Adipocyte (in vitro differentiated cells): ENCODE data around the gene LAMB1.
"Not testable (repeated sequence)": the region's sequence is repeated elsewhere in the genome, so short reads cannot be mapped to it uniquely, and the experiment has no call there.

Experiments
- DNase-seq: peaks from one replicate; pipeline ENCODE4 v3.0.0-alpha.2; 2015; ENCODE audit warnings: low read depth
- H3K27me3 ChIP-seq: replicated peaks from 2 replicates; pipeline ENCODE4 v1.7.0; 2013; ENCODE audit warnings: mild to moderate bottlenecking, low read length, moderate library complexity; ENCODE audit not compliant: control insufficient read depth, insufficient read depth
- H3K36me3 ChIP-seq: 2 replicates; pipeline ENCODE4 v1.7.0; 2013; ENCODE audit warnings: low read length, mild to moderate bottlenecking, moderate library complexity; ENCODE audit not compliant: control insufficient read depth, insufficient read depth, severe bottlenecking
- H3K4me1 ChIP-seq: 2 replicates; pipeline ENCODE4 v1.7.0; 2013; ENCODE audit warnings: mild to moderate bottlenecking, low read length, moderate library complexity; ENCODE audit not compliant: control insufficient read depth, insufficient read depth
- H3K4me3 ChIP-seq: 2 replicates; pipeline ENCODE4 v1.7.0; 2013; ENCODE audit warnings: mild to moderate bottlenecking, low read length, moderate library complexity
- H3K9ac ChIP-seq: 2 replicates; pipeline ENCODE4 v1.7.0; 2013; ENCODE audit warnings: mild to moderate bottlenecking, low read length, moderate library complexity
- H3K9me3 ChIP-seq: 2 replicates; pipeline ENCODE4 v1.7.0; 2013; ENCODE audit warnings: mild to moderate bottlenecking, low read length, moderate library complexity; ENCODE audit not compliant: control insufficient read depth

The LAMB1 gene

GRCh38 chr7:107967420-107967819, 35.5 kb downstream of the LAMB1 start:
- Histone ChIP-seq H3K36me3 (peaks cover 77% of the 10 kb centered on the region), H3K4me1 (peaks cover 38% of the 10 kb centered on the region), H3K9me3 (no peaks in the 10 kb centered on the region), H3K4me3 (no peak overlapping the region), H3K27me3 (no peaks in the 10 kb centered on the region), H3K9ac (no peak overlapping the region)
- no peak for DNase-seq

DNA sequence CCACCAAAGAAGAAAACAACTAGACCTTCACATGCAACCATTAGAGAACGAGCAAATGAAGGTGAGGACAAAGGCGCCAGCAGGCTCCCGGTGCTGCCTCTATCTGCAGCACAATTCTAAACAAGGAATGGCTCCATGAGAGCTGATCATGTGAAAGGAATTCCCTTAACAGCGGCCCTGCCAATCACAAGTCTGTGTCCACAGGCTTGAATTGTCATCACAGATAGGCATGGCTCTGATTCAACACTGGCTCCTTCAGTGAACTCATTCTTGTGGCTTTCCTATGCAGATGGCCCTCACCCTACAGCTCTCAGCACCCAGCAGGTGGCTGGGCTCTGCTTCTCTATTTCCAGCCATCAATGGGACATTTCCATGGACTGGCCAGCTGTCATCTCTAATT, 36.2 kb downstream of the LAMB1 start:
- Histone ChIP-seq H3K36me3 (peaks cover 83% of the 10 kb centered on the region), H3K9ac (no peak overlapping the region), H3K27me3 (no peaks in the 10 kb centered on the region), H3K4me1 (peaks cover 37% of the 10 kb centered on the region), H3K4me3 (no peak overlapping the region), H3K9me3 (no peaks in the 10 kb centered on the region)
- peak; percentile 76 for DNase-seq

DNA sequence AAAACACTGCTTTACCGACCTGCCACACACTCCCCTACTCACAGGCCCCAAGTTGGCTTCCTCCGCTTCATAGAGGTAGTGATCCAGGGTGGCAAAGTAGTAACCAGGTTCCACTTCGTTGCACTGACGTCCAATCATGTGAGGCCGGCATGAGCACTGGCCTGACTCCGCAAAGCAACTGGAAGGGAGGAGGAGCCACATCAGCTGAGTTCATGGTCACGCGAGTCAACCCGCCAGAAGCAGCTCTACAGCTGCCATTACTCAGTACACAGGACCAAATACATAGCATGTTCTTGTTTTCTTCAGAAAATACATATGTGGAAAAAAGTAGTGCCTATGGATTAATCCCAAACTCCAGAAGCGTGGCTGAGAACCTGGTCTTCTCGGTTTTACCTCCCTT, 38.5 kb downstream of the LAMB1 start:
- H3K4me3 ChIP-seq = no peak overlapping the region
- H3K9me3 ChIP-seq = no peaks in the 10 kb centered on the region
- H3K27me3 ChIP-seq = no peaks in the 10 kb centered on the region
- H3K4me1 ChIP-seq = peaks cover 34% of the 10 kb centered on the region
- H3K36me3 ChIP-seq = peaks cover 89% of the 10 kb centered on the region
- no peak overlapping the region for H3K9ac ChIP-seq
- no peak for DNase-seq

DNA sequence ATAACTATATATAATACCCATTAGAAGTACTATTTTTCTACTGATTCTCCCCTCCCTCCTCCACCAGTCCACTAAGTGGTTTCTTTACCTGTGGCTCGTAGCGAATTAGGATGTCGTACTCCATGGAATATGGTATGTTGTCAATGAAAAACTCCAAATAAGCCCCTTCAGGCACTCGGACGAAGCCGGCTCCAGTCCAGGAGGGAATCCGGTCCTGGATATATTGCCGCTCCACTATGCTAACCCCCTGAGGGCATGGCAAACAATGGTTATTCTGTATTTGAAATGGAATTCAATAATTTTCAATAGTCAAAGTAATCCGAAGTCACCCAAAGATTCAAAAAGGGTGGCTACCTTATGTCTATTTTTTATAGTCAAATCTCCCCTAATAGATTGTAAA, 40.1 kb downstream of the LAMB1 start:
- no peak for DNase-seq
- Histone ChIP-seq H3K4me1 (peaks cover 46% of the 10 kb centered on the region), H3K27me3 (no peaks in the 10 kb centered on the region), H3K9me3 (no peaks in the 10 kb centered on the region), H3K4me3 (no peak overlapping the region), H3K36me3 (peaks cover 89% of the 10 kb centered on the region), H3K9ac (no peak overlapping the region)

DNA sequence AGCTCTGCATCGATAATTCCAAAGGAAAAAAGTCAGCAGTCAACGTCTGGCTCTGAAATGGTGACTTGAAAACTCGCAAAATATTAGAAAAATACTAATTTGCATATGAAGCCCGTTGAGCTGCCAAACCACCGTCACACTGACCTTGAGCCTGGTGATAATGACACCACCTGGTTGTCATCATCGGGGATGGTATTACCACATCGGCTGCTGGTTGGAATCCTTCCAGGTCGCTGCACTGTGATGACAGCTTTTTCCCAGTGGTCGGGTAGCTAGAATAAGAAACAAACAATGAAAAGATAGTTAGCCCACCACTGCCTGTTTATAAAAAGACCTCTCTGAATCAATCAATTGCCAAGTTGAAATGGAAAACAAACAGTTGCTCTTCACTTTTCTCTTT, 41.6 kb downstream of the LAMB1 start:
- Histone ChIP-seq H3K27me3 (no peaks in the 10 kb centered on the region), H3K4me3 (no peak overlapping the region), H3K9ac (peak overlapping the region; percentile 52), H3K4me1 (peaks cover 52% of the 10 kb centered on the region), H3K9me3 (no peaks in the 10 kb centered on the region), H3K36me3 (peaks cover 80% of the 10 kb centered on the region)
- no peak for DNase-seq

GRCh38 chr7:107960272-107960671, 42.7 kb downstream of the LAMB1 start:
- Histone ChIP-seq H3K27me3 (no peaks in the 10 kb centered on the region), H3K4me1 (peaks cover 54% of the 10 kb centered on the region), H3K9ac (peak overlapping the region; percentile 39), H3K4me3 (no peak overlapping the region), H3K36me3 (peaks cover 82% of the 10 kb centered on the region), H3K9me3 (no peaks in the 10 kb centered on the region)
- DNase-seq = no peak

DNA sequence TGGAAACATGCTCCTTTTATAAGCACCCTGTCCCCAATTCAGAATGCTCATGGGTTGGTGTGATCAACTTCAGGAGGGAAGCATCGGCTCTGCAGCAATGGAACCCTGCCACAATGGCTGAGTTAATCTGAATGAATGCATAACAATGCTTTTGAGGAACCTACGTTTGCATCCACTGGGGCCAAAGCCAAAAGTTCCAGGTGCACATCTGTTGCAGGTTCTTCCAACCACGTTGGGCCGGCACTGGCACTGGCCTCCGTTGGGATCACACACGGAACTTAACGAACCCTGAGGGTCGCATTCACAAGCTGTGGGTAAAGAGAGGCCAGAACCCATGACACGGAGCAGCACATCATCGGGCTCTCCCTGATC, 43.4 kb downstream of the LAMB1 start:
- Histone ChIP-seq H3K4me1 (peaks cover 54% of the 10 kb centered on the region), H3K36me3 (peaks cover 83% of the 10 kb centered on the region), H3K4me3 (no peak overlapping the region), H3K9me3 (no peaks in the 10 kb centered on the region), H3K27me3 (no peaks in the 10 kb centered on the region), H3K9ac (peak overlapping the region; percentile 59)
- no peak for DNase-seq

- H3K4me1 ChIP-seq = peaks cover 56% of the 10 kb centered on the region
- DNase-seq = peak; percentile 78
- H3K27me3 ChIP-seq = no peaks in the 10 kb centered on the region
- H3K9ac ChIP-seq = peak overlapping the region; percentile 85
- peak overlapping the region; percentile 9 for H3K4me3 ChIP-seq
- no peaks in the 10 kb centered on the region for H3K9me3 ChIP-seq
- peaks cover 81% of the 10 kb centered on the region for H3K36me3 ChIP-seq
Observed at GRCh38 chr7:107958764-107959526, 44.0 kb downstream of the LAMB1 start.

- Histone ChIP-seq H3K27me3 (no peaks in the 10 kb centered on the region), H3K4me3 (no peak overlapping the region), H3K36me3 (peaks cover 81% of the 10 kb centered on the region), H3K9ac (peak overlapping the region; percentile 85), H3K9me3 (no peaks in the 10 kb centered on the region), H3K4me1 (peaks cover 69% of the 10 kb centered on the region)
- no peak for DNase-seq
Observed at GRCh38 chr7:107957436-107957835, 45.5 kb downstream of the LAMB1 start.

DNA sequence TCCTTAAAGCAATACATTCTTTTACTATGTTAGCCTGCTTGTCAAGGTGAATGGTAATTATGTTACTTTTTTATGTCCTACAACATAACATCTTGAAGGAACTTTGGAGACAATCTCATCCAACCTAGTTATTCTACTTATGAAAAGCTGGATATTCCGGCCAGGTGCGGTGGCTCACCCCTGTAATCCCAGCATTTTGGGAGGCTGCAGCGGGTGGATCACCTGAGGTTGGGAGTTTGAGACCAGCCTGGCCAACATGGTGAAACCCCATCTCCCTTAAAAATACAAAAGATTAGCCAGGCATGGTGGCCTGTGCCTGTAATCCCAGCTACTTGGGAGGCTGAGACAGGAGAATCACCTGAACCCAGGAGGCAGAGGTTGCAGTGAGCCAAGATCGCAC, 46.0 kb downstream of the LAMB1 start:
- Histone ChIP-seq H3K4me1 (peaks cover 72% of the 10 kb centered on the region), H3K9ac (peak overlapping the region; percentile 85), H3K36me3 (peaks cover 83% of the 10 kb centered on the region)
- not testable (repeated sequence) for DNase-seq, H3K4me3 ChIP-seq, H3K27me3 ChIP-seq, H3K9me3 ChIP-seq

GRCh38 chr7:107955394-107955793, 47.6 kb downstream of the LAMB1 start:
- H3K4me3 ChIP-seq = no peak overlapping the region
- no peak overlapping the region for H3K9ac ChIP-seq
- no peaks in the 10 kb centered on the region for H3K27me3 ChIP-seq
- peaks cover 83% of the 10 kb centered on the region for H3K36me3 ChIP-seq
- no peaks in the 10 kb centered on the region for H3K9me3 ChIP-seq
- peaks cover 64% of the 10 kb centered on the region for H3K4me1 ChIP-seq
- no peak for DNase-seq

GRCh38 chr7:107953924-107954303, 49.0 kb downstream of the LAMB1 start:
- Histone ChIP-seq H3K9me3 (no peaks in the 10 kb centered on the region), H3K9ac (peak overlapping the region; percentile 27), H3K4me1 (peaks cover 65% of the 10 kb centered on the region), H3K4me3 (no peak overlapping the region), H3K27me3 (no peaks in the 10 kb centered on the region), H3K36me3 (peaks cover 72% of the 10 kb centered on the region)
- DNase-seq = no peak
